GM04503 (cell line): ENCODE measurements around the gene RPL10A.

Experiments used
- DNase-seq: peaks from one replicate; pipeline ENCODE4 v3.0.0-alpha.2; 2012; ENCODE audit warnings: low read depth

RPL10A gene

DNA sequence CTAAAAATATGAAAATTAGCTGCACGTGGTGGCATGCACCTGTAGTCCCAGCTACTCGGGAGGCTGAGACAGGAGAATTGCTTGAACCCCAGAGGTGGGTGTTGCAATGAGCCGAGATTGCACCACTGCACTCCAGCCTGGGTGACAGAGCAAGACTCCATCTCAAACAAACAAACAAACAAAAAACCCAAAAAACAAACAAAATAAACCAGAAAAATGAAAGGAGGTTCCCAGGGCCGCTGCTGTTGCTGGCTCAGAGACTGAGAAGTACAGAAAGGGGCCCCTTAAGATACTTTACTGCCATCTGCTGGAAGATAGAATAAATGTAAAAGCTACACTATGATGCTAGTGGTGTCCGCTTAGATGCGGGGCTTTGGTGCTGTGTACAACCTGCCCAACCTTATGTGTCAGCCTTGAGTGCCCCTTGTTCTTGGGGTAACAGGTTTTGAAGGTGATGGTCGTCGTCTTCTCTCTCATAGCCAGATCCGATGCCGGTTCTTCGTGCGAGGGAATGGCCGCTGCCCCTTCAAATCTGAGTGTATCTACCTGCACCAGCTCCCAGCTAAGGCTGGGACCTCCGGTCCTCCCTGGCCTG, 18.8 kb upstream of the RPL10A start:
- DNase-seq: no peak

DNA sequence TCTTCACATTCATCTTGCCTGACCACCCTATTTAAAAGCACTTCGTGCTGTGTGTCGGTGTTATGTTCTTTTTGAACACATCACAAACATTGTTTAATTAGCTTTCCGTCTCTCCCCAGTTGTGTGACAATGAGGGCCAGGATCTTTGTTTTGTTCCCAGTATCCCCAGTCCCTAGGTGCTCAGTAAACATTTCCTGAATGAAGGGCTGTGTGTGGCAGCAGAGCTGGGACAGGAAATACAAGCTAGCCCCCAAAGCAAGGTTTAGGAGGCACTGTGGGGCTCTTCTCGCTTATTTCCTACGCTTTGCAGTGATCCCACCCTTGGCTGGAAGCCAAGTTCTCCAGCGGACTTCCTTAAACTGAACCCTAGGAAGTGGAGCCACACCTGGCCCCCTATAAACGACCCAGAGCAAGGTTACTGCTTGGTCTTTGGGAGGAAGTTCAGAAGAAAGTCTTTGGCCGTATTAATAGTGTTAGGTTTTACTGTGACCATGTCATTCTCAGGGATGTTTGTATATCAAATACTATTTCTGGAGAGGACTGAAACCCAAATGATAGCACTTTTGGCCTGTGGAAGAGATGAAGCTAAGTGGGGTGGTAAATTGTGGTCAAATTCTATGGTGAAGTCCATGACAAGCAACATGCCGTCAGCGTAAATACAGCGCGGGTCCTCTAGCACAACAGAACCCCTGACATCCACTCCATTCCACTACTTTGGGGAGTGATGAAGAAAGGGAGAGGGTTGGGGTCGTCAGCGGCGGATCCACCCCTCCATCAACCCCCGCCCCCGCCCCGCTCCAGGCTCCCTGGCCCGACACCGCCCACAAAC, 16.6 kb upstream of the RPL10A start:
- no peak for DNase-seq

DNA sequence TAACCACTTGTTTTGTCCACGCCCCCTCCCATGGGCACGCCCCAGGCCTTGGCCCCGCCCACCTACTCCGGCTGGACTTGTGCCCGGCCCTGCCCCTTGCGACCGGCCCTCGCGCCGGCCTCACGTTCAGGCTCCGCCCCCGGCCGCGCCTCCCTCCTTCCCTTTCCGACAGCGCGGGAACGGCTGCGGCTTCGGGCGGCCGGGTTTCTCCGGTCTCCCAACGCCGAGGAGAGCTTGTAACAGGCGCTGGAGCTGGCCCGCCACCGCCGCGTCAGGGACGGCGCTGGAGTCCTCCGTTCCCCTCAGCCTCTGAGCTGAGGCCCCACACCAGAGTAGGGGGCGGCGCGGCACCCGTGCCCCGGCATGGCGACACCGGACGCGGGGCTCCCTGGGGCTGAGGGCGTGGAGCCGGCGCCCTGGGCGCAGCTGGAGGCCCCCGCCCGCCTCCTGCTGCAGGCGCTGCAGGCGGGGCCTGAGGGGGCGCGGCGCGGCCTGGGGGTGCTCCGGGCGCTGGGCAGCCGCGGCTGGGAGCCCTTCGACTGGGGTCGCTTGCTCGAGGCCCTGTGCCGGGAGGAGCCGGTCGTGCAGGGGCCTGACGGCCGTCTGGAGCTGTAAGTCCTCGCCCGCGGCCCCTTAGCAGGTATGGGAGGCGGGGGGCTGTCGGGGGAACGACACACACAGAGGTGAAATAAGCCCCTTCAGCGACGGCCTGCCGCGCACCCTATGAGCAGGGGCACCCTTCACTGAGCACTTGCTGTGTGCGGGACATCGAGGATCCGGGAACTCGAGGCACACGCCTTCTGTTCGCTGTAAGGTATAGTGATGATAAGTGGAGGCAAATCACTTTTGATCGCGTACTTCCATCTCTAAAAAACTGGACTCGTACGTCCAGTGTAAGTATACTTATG, 15.8 kb upstream of the RPL10A start, which contains the start of gene FANCE:
FANCE (plus strand) TSS at position 156 of the 908 bp plus-strand sequence; CDS start at position 364, 208 bp downstream.
- DNase-seq: no peak

DNA sequence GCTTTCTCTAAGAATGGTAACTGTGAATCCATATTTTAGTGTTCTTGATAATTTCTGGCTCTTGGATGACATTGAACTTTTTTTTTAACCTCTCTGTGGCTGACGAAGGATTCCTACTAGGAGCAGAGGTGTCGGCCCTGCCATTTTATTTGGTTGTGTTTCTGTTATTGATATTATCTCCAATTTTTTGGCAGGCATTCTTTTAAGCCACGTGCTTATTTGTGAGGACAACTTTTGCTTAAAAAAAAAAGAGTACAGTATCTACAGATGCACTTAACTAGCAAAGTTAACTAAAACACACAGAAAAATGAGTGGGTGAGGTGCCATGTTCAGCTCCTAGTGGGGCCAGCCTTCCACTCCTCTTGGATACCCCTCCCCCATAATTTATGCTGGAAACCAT, 15.0 kb upstream of the RPL10A start:
- no peak for DNase-seq

DNA sequence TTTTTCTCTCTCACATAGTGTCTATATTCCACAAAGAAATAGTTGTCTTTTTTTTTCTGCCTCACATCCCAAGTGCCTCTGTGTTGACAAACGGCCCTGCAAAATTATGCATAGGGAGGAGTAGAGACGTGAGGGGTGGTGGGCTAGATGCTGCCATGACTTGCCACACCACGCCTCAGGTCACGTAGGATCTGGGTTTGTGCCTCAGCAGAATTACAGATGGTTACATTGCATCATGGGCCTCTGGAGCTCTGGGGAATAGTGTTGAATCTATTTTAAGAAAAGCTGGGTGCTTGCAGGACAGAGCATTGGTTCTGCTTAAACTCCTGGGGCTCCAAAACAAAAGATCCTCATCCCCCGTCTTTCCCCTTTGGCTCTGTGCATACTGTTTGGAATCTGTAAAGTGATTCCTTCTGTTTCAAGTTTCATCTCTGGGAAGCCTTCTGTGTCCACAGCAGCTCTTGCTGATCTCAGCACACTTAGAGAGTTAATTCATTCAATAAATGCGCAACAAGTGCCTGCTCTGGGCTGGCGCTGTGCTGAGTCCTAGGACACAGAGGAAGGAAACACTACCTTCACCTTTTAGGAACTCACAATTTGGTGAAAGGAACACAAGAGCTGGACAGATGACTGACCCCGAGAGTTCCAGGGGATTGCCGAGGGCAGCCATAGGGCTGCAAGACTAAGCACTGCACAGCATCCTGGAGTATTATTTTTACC, 13.7 kb upstream of the RPL10A start:
- no peak for DNase-seq

DNA sequence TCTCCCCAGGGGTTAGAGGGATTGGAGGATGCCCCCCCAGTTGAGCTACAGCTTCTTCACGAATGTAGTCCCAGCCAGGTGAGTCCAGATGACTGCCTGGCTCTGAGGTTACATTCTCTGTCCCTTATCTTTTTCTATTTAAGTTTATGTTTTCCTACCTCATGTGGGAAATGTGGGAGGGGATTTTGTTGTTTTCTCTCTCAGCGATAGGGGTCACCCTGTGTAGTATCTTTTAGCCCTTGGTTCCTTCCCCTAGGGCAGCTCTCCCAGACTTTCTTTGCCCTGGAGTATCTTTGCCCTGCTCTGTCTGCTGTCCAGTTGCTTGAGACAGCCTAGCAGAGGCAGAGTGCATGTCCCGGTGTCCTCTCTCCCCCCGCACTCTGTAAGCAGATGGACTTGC, 10.3 kb upstream of the RPL10A start:
- no peak for DNase-seq

DNA sequence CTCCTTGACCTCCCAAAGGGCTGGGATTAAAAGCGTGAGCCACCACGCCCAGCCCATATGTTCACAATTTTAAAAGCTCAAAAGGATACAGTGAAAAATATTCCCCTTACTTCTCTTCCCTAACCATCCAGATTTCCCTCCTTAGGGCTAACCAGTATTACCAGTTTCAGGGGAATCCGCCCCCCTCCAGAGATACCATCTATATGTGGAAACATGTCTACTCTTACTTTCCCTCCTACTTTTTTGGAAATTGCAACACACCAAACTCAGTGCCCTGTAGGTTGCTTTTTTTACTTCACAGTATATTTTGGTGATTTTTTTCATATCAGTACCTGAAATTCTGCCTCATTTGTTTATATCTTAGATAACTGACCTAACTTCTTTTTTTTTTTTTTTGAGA, 6.9 kb upstream of the RPL10A start:
- DNase-seq: no peak

DNA sequence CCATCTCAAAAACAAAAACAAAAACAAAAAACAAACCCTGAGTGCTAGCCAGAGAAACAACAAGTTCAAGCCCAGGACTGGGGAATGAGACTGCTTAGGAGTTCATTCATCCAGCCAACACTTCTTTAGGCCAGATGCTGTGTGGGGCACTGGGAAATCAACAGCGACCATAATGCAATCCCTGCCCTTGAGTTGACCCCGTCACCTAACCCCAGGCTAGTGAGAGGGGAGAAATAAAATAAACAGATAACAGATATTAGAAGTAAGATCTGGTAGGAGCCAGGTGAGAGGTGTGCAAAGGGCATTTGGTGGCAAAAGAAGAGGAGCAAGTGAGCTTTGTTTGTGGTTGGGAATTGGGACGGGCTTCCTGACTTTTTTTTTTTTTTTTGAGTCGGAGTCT, 4.9 kb upstream of the RPL10A start:
- no peak for DNase-seq

DNA sequence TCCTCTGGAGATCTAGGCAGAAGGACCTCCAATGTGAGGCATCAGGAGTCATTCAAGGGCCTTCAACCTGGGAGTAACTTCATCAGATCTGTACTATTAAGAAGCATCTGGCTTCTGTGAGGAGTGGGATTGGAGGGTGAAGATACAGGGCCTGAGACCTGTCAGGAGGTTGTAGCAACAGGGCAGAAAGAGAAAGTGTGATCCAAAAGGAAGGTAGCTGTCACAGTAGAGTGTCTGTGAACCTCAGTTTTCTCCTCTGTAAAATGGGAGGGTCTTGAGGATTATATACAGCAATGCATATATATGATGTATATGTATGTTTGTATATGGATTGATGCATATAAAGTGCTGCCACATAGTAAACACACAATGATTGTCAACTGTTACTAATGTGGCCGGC, 2.6 kb upstream of the RPL10A start:
- no peak for DNase-seq

DNA sequence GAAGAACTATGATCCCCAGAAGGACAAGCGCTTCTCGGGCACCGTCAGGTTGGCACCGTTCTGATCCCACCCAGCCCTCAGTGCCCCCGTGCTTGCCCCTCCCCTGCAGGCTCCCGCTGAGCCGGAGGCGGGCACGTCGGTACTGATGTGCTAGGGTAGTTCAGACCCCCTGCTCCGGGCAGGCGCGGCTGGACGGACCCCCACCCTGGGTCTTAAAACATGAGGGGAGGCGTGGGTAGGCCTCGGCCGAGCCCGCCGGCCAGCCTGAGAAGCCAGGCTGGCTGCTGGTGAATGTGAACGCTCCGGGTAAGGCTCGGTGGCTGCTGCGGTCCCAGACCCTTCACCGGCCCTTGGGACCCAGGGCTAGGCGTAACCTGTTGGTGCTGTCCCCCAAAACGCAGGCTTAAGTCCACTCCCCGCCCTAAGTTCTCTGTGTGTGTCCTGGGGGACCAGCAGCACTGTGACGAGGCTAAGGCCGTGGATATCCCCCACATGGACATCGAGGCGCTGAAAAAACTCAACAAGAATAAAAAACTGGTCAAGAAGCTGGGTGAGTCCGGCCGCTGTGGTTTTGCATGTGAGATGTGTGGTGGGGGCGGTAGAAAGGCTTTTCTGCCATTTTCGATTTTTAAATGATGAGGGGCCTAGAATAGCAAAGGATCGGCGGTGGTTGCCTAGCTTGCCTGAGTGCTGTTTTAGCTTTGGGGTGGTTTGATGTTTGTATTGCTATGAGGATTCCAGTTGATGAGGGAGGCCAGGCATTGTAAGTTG, 964 bp downstream of the RPL10A start:
- no peak for DNase-seq

DNA sequence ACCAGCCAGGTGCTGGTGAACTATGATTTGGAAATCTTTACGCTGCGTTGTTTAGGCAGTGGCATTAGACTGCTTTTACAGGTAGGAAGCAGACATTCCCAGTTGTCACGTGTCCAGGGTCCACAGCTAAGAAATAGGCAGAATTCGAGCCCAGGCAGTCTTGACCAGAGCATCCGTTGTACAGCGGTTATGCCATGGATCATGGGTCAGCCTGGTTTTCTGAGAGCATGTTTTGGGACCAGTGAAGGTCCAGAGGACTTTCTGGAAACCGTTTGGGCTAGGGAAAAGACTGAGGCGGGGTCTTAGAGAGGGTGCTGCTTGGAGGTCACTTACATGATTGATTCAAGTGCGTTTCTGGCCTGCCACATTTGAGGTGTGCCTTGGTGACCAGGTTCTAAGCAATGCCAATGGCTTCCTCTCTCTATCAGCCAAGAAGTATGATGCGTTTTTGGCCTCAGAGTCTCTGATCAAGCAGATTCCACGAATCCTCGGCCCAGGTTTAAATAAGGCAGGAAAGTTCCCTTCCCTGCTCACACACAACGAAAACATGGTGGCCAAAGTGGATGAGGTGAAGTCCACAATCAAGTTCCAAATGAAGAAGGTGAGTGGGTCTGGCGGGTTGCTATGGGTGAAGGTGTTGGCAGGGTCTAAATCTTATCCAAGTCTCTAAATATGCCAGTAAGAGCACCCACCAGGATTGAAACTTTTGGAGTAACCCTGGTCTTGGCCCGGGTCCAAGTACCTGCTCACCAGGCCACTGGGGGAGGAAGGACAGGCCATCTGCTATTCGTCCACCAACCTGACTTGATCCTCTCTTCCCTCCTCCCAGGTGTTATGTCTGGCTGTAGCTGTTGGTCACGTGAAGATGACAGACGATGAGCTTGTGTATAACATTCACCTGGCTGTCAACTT, 1.8 kb downstream of the RPL10A start:
- DNase-seq: no peak

DNA sequence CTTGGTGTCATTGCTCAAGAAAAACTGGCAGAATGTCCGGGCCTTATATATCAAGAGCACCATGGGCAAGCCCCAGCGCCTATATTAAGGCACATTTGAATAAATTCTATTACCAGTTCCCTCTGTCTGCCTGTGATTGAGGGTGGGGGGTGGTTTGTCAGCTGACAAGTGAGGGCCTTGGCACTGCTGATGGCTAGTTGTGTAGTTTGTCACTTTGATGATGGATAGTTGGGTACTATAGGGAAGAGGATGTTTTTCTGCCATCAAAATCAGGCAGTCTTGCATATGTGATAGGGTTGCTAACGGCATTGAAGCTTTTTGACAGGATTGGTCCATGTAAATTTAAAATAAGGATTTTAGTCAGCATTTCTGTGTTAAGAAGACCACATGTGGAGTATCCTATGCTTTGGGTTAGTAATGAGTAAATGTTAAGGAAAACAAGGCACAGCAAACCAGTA, 2.5 kb downstream of the RPL10A start:
- no peak for DNase-seq

DNA sequence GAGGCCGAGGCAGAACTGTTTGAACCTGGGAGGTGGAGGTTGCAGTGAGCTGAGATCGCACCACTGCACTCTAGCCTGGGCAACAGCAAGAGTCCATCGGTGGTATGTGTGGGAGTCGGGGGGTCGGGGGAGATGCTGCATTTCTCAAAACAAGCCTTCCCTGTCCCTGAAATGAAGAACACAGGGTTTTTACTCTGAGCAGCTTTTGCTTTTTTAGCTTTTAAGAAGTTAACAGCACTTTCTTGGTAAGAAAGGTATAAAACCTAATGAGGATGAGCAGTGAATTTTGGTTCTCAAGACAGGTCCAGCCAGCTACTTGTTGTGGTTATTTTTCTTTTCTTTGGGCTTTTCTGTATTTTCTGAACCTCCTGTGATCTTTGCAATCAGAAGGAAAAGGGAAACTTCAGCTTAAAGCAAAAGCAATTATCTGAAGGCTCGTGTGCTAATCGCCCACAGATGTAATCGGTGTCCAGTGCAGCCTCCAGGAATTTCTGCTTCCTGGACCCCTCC, 3.7 kb downstream of the RPL10A start:
- no peak for DNase-seq

DNA sequence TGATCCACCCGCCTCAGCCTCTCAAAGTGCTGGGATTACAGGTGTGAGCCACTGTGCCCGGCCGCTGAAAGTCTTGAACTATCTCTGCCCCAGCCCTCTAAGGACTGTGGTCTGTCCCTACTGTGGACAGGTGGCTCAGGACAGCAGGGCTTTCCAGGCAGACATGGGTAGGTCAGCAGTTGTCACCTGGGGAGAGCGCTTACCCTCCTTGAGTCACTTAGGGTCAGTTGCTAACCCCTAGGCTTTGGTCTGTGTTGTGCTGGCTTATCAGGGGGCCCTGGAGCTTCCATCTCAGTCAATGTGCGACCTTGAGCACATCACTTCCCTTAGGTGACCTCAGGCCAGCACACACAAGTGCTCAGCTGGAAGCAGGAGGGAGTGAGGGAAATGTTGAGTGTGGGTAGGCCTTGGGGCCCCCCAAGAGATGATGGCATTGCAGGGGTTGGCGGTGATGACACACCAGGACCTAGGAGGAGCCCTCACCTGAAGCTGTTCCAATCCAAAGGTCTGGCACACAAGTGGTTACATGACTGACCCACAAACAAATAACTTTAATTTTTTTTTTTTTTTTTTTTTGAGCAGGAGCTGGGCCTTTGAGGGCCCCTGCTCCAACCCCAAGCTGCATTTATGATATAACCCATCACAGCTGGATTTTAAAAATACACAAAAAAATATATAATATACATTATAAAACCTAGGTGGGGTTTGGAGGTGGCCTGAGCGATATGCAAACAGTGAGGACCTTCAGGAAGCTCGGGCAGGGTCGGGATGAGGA, 5.1 kb downstream of the RPL10A start:
- DNase-seq: no peak

DNA sequence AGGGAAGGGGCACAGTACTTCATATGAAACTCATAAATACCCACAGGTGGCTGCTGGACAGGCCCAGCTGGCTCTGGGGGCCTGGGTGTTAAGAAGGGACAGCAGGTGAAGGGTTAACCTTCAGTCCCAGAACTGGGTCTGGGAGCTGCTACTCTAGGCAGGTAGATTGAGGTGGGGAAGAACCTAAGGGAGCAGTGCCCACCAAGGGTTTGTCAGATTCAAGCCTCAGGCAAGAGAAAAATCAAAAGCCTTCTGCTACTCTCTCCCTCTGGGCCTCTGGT, 5.6 kb downstream of the RPL10A start:
- no peak for DNase-seq

DNA sequence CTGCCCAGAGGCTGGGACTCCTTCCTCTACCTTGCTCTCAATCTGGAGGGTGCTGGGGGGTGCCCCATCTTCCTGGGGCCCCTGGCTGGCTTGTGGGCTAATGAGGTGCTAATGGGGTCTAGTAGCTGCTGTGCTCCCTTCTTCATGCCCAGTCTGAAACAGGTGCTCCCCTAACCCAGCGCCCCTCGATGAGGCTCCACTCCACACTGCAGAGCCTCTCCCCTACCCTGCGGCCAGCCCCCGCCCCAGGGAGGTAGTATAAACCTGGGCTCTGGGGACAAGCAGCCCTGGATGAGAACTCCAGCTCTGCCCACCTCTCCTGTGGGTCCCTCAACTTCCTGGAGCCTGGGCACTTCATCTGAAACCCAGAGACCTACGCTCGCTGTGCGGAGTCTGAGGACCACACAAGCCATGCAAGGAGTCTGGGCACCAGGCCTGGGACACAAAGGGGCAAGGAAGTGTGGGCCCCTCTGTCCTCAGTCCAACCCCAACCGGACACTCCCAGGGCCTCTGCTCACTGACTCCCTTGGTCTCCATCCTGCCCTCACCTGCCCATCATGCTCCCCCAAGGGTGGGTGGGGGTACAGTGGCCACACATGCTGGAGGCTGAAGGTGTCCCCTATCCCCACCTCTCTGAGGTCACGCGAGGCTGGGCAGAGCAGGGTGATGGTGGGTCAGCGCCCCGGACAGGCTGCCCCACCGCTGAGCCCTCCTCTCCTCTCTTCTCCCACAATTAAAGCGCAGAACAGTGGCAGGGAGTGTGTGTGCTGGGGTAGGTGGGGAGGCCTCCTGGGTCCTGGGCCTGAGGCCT, 6.1 kb downstream of the RPL10A start:
- no peak for DNase-seq

DNA sequence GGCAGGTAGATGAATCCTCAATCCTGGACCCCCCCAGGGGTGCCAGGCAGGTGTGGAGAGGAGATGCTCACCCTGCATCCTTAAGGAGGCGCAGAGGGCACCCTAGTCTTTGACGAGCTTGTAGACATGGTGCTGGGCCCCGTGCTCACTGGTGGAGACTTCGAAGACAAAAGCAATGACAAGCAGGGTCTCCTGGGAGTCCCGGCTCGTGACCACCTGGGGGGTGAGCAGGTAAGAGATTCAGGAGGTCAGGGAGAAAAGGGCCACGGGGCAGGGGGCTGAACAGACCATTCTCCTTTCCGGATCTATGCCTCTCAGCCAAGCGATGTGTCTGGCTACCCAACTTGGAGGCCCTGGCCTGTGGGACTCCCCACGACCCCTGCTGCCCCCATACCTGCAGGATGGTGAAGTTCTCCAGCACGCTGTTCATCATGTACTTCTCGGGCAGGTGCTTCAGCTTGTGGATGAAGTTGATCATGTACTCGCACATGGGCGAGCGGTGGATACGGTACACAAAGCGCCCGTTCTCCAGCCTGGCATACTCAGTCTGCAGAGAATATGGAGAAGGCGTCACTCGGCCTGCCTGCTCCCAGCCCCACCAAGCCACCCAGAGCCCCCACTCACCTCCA, 6.9 kb downstream of the RPL10A start:
- no peak for DNase-seq

DNA sequence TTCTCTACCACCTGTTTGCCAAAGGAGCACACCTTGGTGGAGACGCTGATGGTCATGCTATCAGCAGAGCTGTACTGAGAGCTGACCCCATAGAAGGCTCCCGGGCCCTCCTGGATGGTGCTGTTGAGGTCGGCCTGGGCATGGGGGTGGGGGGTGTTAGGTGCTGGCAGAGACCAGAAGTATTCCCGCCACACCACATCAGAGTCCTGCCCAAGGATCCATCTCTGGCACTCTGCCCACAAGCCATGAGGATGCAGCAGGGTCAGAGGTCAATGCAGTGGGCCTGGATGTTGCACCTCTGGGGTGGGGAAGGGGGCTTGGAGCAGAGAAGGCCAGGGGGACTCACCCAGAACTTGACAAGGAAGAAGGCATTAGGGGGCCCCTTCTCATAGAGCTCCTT, 7.4 kb downstream of the RPL10A start:
- no peak for DNase-seq
